Hematopoietic multipotent progenitor cell treated with erythropoietin and hydrocortisone succinate and interleukin-3 and kit ligand, for 15 days (in vitro differentiated cells): ENCODE results near the gene APOL6.

Experiments
- DNase-seq: peaks from one replicate; pipeline ENCODE4 v3.0.0-alpha.2; 2015; ENCODE audit warnings: low spot score

APOL6 gene, protein sequence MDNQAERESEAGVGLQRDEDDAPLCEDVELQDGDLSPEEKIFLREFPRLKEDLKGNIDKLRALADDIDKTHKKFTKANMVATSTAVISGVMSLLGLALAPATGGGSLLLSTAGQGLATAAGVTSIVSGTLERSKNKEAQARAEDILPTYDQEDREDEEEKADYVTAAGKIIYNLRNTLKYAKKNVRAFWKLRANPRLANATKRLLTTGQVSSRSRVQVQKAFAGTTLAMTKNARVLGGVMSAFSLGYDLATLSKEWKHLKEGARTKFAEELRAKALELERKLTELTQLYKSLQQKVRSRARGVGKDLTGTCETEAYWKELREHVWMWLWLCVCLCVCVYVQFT

DNA sequence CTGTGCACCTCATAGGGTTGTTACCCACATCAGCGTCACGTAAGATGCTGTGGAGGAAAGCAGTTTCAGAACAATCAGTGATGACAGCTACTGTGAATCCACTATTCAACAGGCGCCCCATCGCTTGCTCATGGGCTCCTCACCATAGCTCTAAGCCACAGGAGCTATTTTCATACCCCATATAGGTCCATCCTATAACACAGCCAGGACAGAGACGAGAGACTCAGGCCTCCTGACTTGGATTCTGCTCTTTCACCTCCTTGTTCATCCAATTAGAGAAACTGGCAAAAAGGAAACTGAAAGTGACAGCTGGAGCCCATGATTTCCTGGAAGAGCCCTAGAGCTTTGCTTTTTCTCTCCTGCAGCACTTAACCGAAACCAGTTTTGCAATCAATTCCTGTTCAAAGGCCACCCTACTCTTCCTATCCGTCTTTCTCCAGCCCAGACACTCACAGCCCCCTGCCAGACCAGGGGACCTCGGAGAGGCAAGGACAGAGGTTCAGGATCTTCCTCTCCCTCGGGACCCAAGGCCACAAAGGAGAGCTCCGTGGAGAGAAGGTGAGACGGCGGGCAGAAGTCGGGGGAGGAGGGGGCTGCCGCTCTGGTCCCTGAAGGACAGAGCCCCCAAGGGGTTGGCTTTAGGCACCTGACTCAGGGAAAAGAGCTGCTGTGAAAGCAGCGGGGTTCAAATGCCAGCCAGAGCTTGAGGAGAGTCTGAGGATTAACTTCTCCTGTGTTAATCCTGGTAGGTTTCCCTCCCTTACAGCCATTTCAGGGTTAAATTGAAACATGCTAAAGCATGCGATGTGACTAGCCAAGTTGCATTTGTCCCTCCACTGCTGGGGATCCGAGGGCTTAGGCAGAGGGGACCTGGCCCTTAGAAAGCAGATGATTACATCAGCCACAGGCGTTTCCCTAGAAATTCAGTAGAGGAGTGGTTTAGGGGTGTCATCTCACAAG is at the start of gene APOL6:
Gene APOL6 (plus strand): TSS at position 381 of the 960 bp plus-strand sequence. CDS start 7,980 bp downstream, outside the sequence.
- peak; percentile 59 for DNase-seq

DNA sequence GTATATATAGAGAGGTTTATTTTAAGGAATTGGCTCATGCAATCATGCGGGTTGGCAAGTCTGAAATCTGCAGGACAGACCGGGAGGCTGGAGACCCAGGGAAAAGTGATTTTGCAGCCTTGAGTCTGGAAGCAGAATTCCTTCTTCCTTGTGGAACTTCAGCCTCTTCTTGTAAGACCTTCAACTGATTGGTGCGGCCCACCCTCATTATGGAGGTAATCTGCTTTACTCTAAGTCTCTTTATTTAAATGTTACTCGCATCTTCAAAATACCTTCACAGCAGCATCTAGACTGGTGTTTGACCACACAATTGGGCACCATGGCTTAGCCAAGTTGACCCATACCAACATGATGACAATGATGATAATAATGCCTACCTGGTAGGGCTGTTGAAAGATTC is 48.9 kb upstream of the APOL6 start:
- no peak for DNase-seq

DNA sequence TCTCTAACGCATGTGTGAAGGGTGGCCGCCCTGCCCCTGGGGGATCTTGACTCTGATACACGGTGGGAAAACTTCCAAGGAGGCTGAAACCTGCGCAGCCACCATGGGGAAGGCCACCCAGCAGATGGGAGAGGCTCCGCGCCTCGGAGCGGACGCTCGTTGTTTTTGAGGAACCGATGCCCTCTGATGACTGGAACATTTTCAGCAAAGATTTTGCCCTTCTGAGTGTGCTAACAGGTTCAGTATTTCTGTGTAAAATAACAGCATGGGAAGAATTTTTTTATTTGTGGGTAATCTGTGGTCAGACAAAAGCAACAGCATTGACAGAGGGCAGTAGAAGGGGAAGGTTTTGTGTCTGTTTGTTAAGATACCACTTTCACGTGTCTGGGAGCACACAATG is 47.8 kb upstream of the APOL6 start:
- no peak for DNase-seq

DNA sequence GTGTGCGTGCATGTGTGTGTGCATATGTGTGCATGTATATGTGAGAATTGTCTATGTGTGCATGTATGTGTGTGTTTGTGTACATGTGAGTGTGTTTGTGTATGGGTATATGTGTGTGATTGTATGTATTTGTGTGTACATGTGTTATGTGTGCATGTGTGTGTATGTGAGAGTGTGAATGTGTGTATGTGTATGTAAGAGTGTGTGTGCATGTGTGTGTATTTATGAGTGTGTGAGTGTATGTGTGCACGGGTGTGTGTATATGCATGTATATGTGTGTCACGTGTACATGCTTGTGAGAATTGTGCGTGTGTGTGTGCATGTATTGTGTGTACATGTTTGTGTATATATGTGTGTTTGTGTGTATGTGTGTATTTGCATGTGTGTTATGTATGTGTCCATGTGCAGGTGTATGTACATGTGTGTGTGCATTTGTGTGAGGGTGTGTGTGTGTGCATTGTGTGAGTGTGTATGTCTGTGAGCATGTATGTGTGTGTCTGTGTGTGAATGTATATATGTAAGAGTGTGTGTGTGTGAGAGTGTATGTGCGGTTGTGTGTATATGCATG is 47.1 kb upstream of the APOL6 start:
- no peak for DNase-seq

DNA sequence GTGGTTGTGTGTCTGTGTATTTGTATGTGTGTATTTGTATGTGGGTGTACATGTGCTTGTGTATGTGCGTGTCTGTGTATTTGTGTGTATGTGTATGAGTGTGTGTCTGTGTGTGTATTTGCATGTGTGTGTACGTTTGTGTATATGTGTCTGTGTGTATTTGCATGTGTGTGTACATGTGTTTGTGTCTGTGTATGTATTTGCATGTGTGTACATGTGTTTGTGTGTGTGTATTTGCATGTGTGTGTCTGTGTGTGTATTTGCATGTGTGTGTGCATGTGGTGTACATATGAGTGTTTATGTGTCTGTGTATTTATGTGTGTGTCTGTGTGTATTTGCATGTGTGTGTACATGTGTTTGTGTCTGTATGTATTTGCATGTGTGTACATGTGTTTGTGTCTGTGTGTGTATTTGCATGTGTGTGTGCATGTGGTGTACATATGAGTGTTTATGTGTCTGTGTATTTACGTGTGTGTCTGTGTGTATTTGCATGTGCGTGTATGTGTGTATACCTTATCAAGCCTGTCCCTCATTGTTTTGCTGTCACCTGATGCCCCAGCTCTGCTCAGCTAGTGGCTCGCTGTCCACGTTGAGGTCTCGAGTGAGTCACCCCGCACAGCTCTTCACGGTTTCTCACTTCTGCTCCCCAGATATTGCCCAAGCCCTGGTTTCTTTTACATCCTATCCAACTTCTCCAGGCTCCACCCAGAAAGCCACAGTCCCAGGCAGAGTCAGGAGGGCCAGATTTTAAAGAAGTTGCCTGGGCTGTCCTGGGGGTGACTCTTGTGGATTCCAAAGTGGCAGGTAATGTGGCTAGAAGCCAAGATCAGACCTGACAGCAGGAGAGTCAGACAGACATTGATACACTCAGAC is 46.3 kb upstream of the APOL6 start:
- no peak for DNase-seq

DNA sequence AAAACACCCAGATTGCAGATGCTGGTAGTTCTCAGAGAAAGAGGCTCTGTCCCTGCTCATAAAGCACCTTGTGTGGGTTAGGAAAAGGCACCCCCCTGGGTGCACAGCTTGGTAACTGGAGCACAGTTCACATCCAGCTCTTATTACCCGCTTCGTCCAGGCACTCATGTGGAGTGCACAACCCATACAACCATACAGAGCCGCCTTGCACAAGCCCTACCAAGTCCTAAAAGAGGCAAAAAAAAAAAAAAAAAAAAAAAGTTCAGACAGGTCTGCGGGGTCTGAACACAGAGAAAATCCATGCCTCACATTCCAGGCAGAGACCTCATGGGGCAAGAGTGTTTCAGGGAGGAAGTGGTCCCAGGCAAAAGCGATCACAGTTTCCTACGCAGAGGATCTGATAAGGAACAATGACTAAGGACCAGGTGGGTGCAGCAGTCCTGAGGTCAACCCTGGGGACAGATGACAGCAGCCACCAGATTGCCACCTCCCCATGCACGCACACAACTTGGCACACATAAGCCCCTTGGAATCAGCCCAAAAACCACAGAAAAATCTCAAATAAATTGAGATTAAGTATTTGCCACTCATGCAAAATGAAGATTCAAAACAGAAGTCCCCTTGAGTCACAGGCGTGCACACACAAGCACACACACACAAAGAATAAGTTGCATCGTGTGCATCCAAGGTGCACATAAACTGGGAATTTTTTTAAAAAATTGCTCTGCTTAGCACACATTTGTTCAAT is 43.5 kb upstream of the APOL6 start:
- DNase-seq: no peak

DNA sequence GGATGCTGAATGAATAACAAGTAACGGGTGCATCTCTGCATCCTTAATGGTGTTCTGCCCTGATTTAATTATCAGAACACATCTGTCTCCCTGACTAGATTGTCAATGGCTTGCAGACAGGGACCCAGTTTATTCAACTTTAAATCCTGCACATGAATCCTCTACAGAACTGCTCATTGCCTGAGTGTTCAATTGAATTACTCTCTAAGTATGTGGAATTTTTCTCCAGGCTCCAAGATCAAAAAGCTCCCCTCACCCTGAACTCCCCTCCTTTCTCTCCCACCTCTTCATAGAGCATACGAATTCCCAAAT is 42.9 kb upstream of the APOL6 start:
- no peak for DNase-seq

DNA sequence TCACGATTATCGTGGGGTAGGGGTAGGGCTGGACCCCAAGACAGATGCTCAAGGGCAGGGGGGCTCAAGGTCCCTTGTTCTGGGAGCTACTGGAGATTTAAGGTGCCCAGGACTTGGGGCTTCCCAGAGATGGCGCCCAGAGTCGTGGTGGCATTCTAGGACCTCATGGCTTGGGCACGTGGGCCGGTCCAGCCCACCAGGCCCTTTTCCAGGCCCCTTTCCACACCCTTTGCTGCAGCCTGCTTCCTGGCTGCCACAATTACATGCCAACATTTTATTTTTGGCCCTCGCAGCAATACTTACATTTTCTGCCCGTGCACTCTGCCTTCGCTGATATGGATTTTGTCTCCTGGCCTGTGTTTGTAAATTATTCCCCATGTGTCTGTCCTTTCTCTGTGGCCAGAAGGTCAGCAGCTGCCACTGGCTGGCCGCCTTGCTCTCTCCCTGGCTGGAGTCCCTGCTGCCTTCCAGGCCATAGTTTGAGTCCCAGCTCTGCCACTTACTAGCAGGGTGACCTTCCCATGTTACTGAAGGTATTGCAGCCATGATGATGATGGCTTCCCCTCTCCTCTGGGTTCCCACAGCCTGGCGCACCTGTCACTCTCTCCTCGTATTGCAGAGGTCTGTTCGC is 42.3 kb upstream of the APOL6 start:
- DNase-seq: no peak

DNA sequence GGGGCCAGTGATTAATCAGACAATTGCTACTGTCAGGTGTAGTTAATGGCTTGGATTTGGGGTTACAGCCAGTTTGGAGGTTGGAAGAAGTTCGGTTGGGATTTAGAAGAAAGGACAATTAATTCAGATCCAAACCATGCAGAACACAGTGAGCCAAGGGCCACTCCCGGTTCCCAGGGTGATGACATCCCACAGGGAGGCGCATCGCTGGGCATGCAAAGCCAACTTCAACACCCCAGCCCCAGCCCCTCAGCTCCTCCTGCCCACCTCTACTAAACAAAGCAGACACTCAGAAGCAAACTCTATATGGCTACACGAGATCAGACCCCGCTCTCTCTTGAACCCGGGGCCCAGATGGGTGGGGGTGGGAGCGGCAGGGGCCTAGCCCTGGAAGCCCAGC is 41.3 kb upstream of the APOL6 start:
- no peak for DNase-seq

DNA sequence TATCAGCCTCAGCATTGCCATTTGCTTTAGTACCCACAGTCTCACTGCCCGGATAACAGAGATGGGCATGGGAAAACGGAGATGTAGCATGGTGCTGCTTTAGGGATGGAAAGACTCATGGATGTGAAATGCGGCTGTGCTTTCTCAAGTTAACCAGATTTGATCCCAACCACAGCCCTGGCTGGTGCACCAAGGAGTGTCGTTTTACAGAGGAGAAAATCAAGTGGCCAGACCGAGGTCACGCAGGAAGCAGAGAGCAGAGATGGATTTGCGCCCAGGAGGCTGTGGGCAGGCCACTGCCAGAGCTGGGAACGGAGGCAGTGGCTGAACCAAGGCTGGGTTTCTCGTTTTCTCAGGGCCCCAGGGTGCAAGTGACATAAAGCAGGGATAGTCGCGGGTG is 40.2 kb upstream of the APOL6 start:
- no peak for DNase-seq

DNA sequence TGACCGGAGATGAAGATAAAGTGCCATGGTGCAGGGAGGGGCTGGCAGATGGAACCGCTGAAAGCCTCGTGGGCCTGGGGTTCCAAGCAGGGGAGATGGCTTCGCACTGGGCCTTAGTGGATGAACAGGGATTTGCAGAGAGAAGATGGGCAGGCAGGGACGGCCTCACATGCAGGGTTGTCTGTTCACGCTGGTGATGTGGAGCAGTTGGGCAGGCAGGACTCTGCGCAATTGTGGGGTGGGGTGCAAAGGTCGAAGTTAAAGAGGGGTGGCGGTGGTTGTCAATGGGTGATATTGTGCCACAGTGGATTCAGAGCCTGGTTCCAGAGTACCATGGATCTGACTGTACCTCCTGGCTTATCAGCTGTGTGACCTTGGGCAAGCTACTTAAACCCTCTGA is 39.0 kb upstream of the APOL6 start:
- no peak for DNase-seq

DNA sequence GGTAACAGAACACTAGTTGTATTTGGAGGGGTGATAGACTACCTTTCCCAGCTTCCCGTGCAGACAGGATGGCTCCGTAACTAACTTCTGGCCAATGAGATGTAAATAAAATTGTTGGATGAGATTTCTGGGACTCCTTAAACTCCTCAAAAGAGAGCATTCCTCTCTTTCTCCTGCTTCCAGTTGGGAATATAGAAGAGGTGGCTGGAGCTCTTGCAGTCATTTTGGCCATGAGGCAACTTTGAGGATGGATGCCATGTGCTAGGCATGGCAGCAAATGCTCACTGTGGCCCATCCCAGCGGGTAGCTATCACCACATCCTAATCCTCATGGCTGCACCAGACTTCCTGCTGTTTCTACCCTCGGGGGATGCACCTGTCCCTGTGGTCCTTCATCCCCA is 38.5 kb upstream of the APOL6 start:
- DNase-seq: no peak

DNA sequence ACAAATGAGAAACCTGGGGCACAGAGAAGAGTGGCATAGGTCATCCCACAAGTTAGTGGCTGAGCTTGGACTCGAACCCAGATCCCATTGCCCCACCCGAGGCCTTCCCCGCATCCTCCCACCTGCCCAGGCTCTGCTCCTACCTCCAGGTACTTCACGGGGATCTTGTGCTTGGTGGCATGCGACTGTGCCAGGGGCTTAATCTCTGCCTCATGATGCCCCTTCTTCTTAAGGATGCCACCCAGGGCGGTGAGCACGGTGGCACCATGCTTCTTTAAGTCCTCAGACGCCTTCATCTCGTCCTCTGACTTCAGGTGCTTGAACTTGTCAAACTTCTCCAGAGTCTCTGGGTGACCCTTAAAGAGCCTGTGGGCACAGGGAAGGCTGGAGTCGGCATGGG is 37.5 kb upstream of the APOL6 start:
- no peak for DNase-seq

DNA sequence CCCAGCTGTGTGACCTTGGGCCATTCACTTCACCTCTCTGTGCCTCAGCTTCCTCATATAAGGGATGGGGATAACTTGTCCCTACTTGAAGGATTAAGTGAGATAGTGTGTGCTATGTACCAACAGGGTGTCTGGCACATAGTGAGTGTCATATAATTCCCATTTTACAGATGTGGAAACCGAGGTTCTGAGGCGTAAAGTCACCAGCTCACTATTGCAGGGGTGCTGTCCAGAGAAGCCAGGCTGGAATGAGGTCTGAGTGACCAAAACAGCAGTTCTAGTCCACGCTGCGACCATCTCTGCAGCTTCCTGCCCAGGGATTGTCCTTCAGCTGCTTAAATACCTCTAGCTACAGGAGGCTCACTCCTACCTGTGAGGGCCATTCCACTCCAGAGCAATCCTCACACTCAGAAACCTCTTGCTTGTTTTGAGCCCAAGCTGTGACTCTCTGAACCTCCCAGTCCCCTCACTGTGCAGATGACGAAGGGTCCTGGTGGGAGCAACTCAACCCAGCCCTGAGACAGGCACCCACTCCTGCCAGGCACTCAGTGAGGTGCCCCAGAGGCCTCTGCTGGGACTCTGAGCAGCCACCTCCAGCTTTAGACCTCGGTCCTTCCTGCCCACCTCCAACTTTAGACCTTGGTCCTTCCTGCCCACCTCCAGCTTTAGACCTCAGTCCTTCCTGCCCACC is 36.9 kb upstream of the APOL6 start:
- no peak for DNase-seq

DNA sequence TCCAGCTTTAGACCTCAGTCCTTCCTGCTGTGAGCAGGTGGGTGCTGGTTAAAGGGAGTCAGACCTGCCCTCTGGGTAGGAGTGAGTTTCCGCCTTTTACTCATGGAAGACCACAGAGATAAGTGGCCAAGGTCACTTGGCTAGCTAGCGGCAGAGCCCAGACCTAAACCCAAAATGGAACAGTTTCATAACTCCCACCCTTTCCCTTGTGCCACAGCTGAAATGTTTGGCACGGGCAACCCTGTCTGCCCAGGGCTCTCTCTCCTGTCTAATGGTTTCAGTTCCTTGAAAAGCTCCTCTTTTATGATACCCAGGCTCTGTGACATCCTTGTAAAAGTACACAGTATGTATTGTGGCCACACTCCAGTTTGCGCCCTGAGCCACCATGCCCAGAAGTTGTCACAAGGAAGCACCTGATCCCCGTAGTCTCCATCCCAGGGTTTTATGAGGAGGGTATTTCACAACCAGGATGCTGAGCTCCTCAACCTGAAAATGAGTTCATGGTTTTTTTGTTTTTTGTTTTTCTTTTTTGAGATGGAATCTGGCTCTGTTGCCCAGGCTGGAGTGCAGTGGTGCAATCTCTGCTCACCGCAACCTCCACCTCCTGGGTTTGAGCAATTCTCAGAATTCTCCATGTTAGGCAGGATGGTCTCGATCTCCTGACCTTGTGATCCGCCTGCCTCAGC is 36.2 kb upstream of the APOL6 start:
- DNase-seq: no peak

DNA sequence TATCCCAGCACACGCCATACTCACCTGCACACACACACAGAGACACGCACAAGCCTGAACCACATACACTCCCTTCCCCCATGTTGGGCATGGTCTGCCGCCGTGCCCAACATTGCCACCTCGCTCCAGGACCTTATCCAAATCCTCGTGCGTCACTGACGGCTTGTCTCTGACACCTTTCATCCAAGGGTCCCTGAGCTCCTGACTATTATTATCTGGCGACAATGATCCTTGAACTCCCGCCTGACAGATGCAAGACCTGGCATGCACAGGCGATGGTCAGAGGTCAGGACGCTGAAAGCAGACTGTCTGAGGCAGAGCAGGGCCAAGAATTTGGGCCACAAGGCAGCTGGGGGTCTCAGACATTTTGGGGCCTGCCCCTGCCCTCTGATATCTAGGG is 35.3 kb upstream of the APOL6 start:
- DNase-seq: no peak

DNA sequence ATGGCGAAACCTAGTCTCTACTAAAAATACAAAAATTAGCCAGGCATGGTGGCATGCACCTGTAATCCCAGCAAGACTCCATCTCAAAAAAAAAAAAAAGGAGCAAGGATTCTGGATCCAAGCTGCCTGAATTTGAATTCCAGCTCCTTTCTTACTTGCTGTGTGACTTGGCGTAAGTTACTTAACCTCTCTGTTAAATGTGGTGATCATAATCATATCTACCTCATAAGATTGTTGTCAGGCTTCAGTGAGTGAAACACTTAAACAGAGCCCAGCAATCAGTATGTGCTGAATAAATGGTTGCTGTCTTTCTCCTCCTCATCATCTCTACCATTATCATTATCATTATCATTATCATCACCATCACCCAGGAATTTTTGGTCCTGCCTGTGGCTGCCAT is 33.8 kb upstream of the APOL6 start:
- no peak for DNase-seq

DNA sequence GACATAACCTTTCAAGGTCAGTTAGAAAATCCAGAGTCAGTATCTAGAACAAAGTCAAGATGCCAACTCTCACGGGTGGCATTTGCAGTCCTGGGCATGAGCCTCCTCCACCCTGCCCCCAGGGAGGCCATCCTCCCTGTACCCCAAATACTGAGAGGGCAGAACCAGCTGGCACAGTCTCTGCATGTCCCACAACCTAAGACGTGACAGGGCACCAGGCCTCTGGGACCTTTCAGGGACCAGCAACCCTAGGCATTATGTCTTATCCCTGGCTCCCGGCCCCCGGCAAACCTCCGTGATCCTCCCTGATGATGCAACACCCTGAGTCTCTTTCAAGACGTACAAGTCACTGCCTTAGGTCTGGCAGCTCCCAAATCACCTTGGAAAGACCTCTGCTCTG is 33.1 kb upstream of the APOL6 start:
- DNase-seq: no peak

DNA sequence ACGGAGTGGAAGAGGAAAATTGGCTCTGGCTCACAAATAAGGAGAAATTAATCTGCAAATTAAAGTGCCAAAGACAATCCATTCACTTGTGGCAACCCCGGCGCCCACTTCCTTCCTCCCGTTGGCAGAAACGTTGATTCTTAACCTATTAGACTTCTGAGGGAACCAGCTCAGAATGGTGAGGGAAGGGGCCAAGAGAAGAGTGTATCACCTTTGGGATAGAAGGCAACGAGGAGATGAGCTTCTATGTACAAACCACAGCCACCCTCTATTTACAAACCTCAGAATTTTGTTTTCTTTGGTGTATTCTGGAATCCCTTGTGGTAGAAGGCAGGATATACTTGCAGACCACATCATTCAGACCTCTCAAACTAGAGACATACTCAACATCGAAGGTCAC is 32.2 kb upstream of the APOL6 start:
- no peak for DNase-seq
